A172 (cell line): ENCODE measurements around the gene SMIM27. TPM values are rescaled to one million over a fixed set of nuclear protein-coding genes. Genes with fewer than 3 reads are reported as not detected.
"Not testable (repeated sequence)": the region's sequence is repeated elsewhere in the genome, so short reads cannot be mapped to it uniquely, and the experiment has no call there.

Experiments
- DNase-seq: peaks from one replicate; pipeline ENCODE4 v3.0.0-alpha.2; 2015; ENCODE audit warnings: low spot score
- total RNA-seq: library from RNA; depleted of rRNA; stranded (reverse); fragments of >200 nt; shearing (Covaris generic); gene quantifications from 2 replicates; pipeline ENCODE4 v1.2.3, GENCODE V29; 2014; rRNA removed

Gene SMIM27, protein sequence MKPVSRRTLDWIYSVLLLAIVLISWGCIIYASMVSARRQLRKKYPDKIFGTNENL
- total RNA-seq, result 1.2 and 3.1 TPM in 2 replicates

DNA sequence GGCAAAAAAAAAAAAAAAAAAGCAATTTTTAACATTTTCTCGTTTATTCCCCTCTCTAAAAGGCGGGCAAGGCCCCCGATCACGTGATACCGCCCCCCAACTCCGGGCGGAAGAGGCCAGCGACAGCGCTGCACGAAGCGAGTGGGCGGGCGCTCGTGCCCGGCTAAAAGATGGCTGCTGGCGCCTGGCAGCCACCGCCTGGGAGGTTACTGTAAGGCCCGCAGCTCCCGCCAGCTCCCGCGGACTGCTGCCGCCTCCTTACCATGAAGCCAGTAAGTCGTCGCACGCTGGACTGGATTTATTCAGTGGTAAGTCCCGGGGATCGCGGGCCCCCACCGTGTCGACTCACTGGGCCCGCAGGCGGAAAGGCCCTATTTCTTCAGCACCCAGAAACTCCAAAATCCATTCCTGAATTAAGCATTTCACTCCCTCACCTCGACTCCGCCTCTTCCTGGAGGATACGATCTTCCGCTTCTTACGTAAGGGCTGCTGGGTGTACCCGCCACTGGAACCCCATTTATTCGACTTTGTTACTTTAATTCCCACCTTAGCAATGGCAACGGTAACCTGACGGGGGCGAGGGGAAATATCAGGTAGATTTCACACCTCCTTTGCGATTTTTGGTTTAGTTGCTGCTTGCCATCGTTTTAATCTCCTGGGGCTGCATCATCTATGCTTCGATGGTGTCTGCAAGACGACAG lies at the start of gene SMIM27, which contains the start of gene TOPORS:
TSS of gene SMIM27 (plus strand) at position 156 of the 701 bp plus-strand sequence. CDS start at position 264, 108 bp downstream.
TSS of gene TOPORS (minus strand) at position 415 of the 701 bp plus-strand sequence. CDS start at position 265, 150 bp downstream.
- DNase-seq, result peak; percentile 81

DNA sequence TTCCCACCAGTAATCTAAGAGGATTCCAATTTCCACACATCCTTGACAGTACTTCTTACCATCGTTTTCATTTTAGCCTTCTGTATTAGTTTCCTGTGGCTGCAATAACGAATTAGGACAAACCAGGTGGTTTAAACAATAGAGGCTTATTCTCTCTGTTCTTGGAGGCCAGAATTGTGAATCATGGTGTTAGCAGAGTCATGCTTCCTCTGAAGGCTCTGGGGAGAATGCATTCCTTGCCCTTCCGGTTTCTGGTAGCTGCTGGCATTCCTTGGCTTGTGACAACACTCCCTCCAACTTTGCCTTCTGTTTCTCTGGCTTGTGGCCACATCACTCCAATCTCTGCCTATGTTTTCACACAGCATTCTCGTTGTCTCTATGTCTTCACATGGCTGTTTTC lies 49.7 kb upstream of the SMIM27 start:
- peak; percentile 74 for DNase-seq

DNA sequence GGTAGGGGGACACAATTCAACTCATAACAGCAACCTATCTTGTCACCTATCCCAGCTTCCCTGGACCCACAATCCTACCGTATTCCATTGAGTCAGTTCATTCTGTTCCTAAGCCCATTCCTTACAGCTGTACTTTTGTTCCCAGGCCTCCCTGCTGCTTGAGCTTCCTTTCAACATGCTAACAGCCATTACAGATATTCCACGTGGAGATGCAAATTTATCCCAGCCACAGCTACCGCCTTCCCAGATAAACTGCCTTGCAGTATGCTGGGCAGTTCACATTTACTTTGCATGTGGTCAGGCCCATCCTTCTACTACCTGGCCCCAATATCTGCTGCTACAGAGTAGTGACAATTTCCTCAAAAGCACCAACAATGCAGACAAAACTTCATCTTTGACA lies 49.1 kb upstream of the SMIM27 start:
- no peak for DNase-seq

DNA sequence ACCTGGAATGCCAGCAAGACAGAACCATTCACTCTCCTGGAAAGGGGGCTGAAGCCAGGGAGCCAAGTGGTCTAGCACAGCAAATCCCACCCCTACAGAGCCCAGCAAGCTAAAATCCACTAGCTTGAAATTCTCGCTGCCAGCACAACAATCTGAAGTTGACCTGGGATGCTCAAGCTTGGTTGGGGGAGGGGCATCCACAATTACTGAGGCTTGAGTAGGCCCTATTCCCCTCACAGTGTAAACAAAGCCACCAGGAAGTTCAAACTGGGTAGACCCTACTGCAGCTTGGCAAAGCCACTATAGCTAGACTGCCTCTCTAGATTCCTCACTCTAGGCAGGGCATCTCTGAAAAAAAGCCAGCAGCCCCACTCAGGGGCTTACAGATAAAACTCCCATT lies 43.4 kb upstream of the SMIM27 start:
- no peak for DNase-seq

DNA sequence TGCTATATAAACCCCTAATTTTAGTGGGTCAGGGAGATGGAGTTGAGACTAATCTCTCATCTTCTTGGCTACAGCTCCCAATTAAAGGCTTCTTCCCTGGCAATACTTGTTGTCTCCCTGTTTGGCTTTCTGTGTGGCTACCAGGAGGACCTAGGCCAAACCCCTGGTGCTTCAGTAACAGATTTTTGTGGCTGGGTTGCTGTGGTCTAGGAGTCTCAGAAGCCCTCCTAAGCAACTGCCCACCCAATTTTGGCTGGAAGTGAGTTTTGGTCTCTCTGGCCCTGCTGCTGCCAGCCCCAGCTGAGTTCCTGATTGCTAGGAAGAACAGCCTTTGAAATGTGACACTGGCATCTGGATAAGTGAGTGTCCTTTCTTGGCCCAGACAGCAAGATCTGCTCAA lies 35.9 kb upstream of the SMIM27 start:
- DNase-seq, result no peak

DNA sequence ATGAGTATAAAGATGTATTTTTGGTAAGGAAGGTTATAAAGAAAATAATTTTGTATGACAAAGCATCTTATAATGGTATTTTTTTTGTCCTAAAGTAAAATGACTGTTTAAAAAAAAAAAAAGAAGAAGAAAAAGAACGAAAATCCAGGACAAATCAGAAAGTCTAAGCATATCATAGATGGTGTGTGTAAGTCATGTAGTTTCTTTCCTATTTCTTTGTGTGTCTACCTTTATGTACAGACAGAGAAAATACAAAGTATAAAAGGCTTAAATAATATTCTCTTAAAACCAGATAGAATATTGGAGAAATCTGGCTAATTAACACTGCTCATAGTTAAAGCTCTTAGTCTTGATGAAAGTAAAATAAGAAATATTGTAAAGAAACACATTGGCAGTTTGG lies 33.9 kb upstream of the SMIM27 start:
- no peak for DNase-seq

DNA sequence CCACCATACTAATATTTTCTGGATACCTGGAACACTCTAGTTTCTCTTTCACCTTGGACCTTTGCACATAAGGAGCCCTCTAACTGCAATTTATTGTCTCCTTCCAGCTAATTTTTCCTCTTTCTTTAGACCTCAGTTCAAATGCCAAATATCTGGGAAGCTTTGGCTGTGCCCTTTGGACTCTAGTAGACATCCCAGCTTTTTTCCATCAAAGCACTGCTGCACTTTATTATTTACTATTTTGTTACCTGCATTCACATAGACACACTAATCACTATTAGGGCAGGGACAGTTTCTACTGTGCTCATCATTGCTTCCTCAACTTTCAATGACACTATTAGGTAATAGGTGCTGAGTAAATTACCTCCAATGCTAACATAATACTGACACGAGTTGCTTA lies 28.2 kb upstream of the SMIM27 start:
- no peak for DNase-seq

DNA sequence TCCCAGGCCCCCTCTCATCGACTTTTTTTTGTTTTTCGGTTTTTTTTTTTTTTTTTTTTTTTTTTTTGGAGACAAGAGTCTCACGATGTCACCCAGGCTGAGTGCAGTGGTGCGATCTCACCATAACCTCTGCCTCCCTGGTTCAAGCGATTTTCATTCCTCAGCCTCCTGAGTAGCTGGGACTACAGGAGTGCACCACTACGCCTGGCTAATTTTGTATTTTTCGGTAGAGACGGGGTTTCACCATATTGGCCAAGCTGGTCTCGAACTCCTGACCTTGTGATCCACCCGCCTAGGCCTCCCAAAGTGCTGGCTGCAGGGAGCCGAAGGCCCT lies 27.6 kb upstream of the SMIM27 start:
- DNase-seq, result not testable (repeated sequence)

DNA sequence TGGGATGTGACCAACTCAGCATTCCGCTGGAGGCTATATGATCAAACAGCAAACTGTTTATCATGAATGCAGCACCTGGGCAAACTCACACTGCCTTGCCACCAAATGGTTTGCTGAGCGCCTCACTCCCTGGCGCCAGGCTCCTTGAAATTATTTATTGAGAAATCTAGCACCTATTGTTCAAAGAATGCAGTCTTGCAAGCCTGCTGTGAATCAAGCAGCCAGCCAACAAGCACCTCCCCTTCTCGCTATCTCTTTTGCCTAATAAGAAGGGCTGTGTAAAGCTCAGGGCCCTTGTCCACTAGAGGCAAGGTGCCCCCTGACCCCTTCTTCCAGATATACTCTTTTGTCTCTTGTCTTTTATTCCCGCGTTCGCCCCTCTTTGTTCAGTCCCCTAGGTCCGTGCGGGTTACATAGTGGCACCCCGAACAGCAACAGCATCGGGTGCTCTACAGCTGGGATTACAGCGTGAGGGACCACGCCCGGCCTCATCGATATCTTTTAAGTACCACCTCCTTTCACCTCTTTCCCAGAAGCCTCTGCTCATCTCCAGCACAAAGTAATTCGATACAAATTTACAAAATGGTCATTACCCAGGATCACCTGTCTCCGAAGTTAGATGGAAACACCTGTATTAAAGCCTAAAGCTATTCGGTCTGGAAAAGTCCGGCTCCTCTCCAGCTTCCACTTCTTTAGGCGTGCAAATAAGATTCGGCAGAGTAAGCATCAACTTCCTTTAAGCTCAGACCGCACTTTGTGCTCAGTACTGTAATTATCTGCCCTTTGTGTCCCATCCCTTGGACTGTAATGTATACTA lies 27.0 kb upstream of the SMIM27 start:
- DNase-seq, result peak; percentile 26

DNA sequence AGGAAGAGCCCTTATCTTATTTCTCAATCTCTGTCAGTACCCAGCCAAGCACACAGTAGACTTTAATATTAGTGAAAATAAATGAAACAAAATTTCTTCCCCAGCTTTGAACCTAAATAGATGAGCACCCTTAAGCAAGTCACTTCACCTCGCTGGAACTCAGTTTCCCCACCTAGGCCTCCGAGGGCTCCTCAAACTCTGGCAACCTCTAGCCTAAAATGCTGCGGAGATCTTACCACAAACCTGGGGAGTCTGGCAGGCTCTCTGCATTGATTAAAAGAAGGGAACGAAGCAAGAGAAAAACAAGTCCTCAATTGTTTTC lies 26.5 kb upstream of the SMIM27 start:
- DNase-seq, result no peak

DNA sequence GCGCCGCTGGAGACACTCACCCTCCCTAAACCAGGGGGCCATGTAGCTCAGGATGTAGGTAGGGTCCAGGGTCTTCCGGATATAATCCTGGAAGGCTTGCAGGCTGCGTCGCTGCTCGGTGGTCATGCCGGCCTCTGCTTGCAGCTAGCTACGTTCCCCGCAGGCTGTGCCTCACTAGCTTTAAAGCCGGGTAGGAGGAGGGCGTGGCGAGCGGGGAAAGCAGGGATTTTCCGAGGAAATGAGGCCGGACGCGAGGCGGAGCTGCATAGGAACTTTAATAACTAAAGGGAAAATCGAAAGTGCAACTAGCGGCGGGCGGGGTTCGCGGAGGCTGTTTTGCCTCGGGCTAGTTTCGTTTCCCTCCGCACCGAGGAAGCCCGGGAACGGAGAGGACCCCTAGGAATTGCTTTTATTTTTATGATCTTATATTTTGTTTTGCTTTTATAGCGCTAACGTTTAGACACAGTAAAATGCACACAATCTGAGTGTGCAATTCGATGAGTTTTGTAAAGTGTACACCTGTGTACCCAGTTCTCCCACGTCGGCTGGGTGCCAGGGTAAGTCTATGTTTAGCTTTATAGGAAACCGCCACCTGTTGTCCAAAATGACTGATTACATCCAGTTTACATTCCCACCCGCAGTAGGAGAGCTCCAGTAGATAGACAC lies 26.0 kb upstream of the SMIM27 start, which contains the start of gene RIGI:
TSS of gene RIGI (minus strand) at position 156 of the 666 bp plus-strand sequence. CDS start at position 126, 30 bp downstream.
- peak; percentile 87 for DNase-seq

DNA sequence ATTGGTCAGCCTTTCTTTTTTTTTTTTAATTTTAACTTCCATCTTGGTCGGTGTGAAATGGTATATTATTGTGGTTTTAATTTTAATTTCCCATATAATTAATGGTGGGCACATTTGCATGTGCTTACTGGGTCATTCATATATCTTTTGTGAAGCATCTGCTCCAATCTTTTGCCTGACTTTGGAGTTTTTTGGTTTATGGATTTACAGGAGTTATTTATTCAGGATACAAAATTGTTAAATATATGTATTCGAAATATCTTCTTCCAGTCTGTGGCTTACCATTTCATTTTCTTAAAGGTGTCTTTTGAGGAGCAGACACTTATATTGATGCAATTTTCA lies 25.4 kb upstream of the SMIM27 start:
- DNase-seq, result no peak

DNA sequence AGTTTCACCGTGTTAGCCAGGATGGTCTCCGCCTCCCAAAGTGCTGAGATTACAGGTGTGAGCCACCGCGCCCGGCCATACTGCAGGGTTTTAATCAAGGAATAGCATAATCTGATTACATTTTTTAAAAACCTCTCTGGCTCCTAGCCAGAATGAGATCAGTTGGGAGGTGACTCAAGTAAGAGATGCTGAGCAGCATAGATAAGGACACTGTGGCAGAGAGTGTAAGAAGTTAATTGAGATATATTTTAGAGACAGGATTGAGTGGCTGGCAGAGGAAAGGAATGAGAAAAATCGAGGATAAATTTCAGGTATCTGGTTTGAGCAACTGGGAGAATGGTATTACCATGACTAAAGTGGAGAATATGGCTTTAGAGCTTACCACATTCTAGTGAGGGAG lies 18.8 kb upstream of the SMIM27 start:
- DNase-seq, result no peak

DNA sequence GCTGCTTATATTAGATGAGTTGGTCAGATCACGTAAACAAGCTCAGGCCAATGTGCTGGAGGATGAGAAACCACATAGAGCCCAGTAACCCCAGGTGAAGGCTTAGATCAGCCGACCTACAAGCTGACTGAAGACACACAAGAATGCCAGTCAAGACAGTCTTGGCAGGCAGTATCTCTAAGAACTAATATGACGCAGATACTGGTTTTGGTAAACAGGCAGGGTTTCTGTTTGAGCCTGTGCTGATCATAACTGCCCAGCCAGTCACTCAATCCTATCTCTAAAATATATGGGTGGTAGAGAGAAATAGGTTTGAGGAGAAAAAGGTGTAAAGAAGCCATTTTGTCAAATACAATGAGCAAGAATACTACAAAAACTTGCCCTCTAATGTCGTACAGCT lies 18.3 kb upstream of the SMIM27 start:
- DNase-seq, result no peak

DNA sequence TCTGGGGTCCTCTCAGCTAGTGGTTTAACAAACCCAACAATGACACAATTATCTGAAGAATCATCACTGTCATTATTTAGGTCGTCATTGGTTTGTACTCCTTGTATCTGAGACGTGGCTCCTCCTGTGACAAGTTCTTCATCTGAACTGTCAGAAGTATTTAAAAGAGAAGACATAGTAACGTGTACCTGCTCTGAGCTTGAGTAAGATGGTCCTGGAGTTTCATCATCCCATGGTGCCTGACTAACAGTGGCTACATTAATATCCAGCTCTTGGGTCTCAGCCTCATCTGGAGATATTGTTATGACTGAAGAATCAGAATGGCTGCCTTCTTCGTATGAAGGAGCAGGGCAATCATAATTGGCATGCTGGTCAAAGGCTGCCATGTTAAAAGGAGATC lies 9.1 kb upstream of the SMIM27 start:
- DNase-seq, result no peak

DNA sequence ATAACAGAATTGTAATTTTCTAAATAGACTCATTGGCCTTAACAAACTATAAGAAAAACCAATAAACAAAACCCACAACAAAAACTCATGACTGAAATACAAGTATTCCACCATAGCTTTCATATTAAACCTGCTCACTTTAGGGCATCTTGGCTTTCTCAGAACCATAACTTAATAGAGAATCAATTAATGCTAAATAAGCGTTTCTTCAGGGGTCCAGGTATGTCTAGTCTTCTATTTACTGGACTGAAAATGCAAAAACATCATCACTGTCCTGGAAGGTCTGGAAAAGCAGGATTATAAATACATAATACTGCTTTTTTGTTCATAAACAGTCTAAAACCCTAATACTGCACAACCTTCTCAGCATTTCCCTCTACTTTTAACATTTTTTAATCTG lies 6.2 kb upstream of the SMIM27 start:
- DNase-seq, result no peak

DNA sequence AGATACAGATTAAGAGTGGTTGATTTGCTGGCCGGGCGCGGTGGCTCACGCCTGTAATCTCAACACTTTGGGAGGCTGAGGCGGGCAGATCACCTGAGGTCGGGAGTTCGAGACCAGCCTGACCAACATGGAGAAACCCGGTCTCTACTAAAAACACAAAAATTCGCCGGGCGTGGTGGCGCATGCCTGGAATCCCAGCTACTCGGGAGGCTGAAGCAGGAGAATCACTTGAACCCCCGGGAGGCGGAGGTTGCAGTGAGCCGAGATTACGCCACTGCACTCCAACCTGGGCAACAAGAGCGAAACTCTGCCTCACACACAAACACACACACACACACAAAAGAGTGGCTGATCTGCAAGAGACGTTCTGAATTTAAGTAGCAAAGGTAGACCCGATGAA lies 3.9 kb upstream of the SMIM27 start:
- DNase-seq, result not testable (repeated sequence)

DNA sequence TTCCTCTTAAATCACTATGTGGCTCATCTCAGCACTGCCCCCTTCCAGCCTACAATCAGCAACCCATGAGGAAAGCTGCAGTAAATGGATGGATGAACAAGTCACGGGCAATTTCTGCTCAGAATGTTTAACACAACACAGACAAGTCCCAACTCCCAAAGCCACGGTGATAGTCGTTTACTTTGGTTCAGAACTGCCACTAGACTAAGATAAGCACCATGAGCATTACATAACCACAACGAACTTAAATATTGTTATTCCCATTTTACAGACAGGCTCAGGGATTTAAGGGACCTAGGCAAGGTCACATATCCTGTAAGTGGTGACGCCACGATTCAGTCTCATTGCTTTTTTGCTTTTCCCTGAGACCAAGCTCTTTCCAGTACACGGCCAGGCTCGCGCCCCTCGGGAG lies 2.0 kb upstream of the SMIM27 start:
- peak; percentile 4 for DNase-seq

DNA sequence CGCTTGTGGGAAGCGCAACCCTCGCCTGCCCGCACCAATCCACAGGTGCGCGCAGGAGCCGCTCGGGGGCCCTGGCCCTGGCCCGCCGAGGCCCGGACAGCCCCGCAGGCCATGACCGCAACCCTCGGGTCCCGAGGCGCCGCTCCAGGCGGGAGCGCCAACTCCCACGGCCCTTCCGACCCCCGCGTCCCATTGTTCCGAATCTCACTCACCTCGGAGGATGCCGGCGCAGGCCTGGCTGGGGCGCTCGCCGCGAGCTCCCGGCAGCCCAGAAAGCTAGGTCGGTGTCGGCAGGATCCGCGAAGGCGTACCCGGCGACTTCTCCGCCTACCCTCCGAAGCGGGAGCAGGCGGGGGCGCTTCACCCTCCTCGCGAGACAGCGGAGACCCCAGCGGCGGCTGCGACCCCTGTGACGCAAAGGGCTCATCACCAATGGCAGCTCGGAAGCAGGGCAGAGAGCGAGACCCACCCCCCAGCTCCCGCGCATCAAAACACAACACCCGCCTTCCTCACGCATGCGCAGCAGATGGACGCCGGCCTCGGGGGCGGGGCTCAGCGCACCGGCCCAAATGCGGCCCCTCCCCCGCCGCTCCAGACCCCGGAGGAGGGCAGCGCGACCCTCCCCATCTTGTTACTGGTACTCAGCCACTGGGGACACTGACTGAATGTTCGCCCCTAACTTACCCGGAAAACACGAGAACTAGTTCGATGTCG lies 1.4 kb upstream of the SMIM27 start:
- DNase-seq, result peak; percentile 75

DNA sequence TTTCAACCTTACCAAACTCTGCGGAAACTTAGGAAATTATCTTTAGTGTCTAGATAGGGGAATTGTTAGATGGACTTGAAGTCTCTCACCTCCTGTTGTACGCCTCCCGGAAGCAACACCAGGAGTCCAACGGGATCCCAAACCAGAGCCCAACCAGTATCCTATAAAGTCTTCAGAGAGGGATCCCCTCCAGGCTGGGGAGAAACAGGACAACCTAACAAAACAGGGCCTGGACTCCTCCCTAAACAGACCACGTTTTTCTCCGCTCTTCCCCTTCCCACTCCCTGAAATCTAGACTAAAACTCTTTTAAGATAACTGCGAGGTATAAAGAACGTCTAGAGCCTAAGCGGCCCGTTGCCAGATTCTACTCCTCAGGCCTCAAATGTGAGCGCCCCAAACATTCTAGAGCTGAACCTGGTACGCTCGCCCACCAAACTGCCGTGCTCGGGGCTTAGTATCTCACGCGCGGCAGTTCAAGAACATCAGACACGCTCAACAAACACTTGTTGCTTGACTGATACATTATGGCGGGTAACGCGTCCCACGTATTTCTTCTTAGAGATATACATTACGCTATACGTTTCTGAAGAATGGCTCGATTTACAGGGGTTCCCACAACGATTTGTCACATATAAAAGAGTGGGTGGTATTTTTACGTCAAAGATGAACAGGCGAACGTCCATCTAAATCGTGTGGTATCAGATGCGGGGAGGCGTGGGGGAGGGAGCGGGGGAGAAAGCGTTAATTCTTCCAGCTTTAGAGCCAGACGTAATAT lies 663 bp upstream of the SMIM27 start:
- peak; percentile 25 for DNase-seq

DNA sequence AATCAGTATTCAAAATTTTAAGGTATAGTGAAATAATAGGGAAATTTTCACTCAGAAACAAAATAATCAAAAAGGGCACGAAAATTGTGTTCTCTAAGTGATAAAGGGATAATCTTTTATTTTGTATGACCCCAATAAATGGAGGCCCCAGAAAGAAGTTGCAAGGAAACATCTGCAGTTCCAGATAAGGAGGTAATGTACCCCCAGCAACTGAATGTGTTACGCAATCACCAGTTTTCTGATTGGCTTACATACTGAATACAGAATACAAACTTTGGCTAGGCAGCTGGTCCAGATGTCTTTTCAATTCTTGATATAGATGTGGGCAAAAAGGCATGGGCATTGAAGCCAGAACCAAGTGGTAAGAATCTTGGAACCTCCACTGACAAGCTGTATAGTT lies 2.0 kb downstream of the SMIM27 start:
- DNase-seq, result no peak
